HG03521 (cell line): ENCODE results near the gene NMBR.
A peak's percentile ranks its signal among the peaks of the same experiment; 100 is the strongest.
"Not testable (repeated sequence)": the region's sequence is repeated elsewhere in the genome, so short reads cannot be mapped to it uniquely, and the experiment has no call there.

Experiments
- ATAC-seq: cut with Tn5 transposase; IDR thresholded peaks from one replicate; pipeline ENCODE4 v1.9.1; 2021; ENCODE audit warnings: mild to moderate bottlenecking, moderate library complexity; ENCODE audit not compliant: unreplicated experiment

Gene NMBR

GRCh38 chr6:142071981-142072380 is 74.9 kb downstream of the NMBR start:
- ATAC-seq: no peak

- no peak for ATAC-seq
These were observed 78.5 kb downstream of the NMBR start for GRCh38 chr6:142068416-142068815.

GRCh38 chr6:142062861-142063260 is 84.1 kb downstream of the NMBR start:
- ATAC-seq: not testable (repeated sequence)

- ATAC-seq: no peak
These were observed 88.2 kb downstream of the NMBR start for GRCh38 chr6:142058551-142059290.

- ATAC-seq: peak; percentile 66
These were observed 91.7 kb downstream of the NMBR start for GRCh38 chr6:142055219-142055618.

- no peak for ATAC-seq
These were observed 95.5 kb downstream of the NMBR start for GRCh38 chr6:142051404-142051803.

- ATAC-seq: no peak
These were observed 98.3 kb downstream of the NMBR start for GRCh38 chr6:142048593-142048980.

GRCh38 chr6:142047934-142048592 is 98.9 kb downstream of the NMBR start:
- ATAC-seq: no peak

- no peak for ATAC-seq
These were observed 101.3 kb downstream of the NMBR start for GRCh38 chr6:142045380-142046278.

- no peak for ATAC-seq
These were observed 111.0 kb downstream of the NMBR start for GRCh38 chr6:142035890-142036289.

GRCh38 chr6:142031035-142031434 is 115.9 kb downstream of the NMBR start:
- no peak for ATAC-seq

- no peak for ATAC-seq
These were observed 116.8 kb downstream of the NMBR start for GRCh38 chr6:142030115-142030619.

GRCh38 chr6:142028527-142028926 is 118.4 kb downstream of the NMBR start:
- no peak for ATAC-seq

GRCh38 chr6:142027804-142028203 is 119.1 kb downstream of the NMBR start:
- not testable (repeated sequence) for ATAC-seq

- no peak for ATAC-seq
These were observed 119.8 kb downstream of the NMBR start for GRCh38 chr6:142027074-142027473.

GRCh38 chr6:142026471-142026870 is 120.5 kb downstream of the NMBR start:
- no peak for ATAC-seq
